Measurements from ENCODE around the gene ACVR1B.
"Not testable (repeated sequence)": the region's sequence is repeated elsewhere in the genome, so short reads cannot be mapped to it uniquely, and the experiment has no call there.

The ACVR1B gene

DNA sequence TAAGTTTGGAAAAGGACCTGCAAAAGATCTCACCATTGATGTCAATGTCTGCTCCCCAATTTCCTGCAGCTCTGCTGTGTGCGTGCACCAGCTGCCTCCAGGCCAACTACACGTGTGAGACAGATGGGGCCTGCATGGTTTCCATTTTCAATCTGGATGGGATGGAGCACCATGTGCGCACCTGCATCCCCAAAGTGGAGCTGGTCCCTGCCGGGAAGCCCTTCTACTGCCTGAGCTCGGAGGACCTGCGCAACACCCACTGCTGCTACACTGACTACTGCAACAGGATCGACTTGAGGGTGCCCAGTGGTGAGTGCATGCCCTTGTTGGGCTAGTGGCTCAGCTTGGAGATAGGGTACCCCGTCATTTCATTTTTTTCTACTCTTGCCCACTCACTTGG, 23.7 kb downstream of the ACVR1B start:
- H3K4me3 ChIP-seq (ENCODE audit: low read depth, low read length) = no peak overlapping the region
- DNase-seq (ENCODE audit: low read depth, low spot score) = no peak
- ChIA-PET POLR2A (no interaction called here), CTCF (interaction anchor here (1.2 to 5.4 kb wide), 9 partner anchors 10 to 85 kb away, joined by 4 to 77 read pairs (median 7); partner anchors contain the start of gene ANKRD33)
- TF ChIP-seq, protein P1, sequence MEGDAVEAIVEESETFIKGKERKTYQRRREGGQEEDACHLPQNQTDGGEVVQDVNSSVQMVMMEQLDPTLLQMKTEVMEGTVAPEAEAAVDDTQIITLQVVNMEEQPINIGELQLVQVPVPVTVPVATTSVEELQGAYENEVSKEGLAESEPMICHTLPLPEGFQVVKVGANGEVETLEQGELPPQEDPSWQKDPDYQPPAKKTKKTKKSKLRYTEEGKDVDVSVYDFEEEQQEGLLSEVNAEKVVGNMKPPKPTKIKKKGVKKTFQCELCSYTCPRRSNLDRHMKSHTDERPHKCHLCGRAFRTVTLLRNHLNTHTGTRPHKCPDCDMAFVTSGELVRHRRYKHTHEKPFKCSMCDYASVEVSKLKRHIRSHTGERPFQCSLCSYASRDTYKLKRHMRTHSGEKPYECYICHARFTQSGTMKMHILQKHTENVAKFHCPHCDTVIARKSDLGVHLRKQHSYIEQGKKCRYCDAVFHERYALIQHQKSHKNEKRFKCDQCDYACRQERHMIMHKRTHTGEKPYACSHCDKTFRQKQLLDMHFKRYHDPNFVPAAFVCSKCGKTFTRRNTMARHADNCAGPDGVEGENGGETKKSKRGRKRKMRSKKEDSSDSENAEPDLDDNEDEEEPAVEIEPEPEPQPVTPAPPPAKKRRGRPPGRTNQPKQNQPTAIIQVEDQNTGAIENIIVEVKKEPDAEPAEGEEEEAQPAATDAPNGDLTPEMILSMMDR (IDR thresholded peaks at IDR 0.05; ENCODE audit: insufficient read depth, low read length, missing control alignments) = no peak

DNA sequence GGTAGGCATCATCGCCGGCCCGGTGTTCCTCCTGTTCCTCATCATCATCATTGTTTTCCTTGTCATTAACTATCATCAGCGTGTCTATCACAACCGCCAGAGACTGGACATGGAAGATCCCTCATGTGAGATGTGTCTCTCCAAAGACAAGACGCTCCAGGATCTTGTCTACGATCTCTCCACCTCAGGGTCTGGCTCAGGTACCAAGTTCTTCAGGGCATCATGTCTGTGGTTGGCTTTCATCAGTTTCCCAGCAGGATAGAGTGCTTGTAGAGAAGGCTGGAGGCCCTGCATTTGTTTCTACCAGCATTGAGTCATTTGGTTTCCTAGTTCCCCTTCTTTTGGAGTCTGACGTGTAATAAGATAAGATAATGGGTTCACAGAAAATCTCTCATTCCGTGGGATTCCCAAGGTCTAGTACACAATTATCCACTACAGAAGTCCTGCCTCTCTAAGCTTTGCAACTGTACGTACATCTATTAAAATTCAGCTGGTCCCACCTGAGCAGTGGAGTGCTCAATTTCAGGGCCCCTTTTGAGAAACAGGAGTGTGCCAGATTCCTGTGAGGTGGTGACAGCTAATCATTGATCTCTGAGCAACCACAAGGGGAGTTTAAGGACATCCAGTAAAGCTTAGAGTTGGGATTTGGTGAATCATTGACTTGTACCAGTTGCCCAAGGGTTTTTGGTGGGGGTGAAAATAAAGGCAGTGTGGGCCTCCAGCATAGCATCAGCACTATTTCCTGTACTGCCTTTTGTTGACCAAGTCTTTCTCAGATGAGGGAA, 25.1 kb downstream of the ACVR1B start:
- no peak for DNase-seq (ENCODE audit: low read depth, low spot score)
- no peak overlapping the region for H3K4me3 ChIP-seq (ENCODE audit: low read depth, low read length)
- TF ChIP-seq, protein P1 (IDR thresholded peaks at IDR 0.05; ENCODE audit: insufficient read depth, low read length, missing control alignments) = no peak
- POLR2A ChIA-PET = no interaction called here
- CTCF ChIA-PET = interaction anchor here (0.5 to 5.4 kb wide), 16 partner anchors 10 to 156 kb away, joined by 3 to 77 read pairs (median 4); partner anchors contain the start of genes ACVRL1 and ANKRD33

DNA sequence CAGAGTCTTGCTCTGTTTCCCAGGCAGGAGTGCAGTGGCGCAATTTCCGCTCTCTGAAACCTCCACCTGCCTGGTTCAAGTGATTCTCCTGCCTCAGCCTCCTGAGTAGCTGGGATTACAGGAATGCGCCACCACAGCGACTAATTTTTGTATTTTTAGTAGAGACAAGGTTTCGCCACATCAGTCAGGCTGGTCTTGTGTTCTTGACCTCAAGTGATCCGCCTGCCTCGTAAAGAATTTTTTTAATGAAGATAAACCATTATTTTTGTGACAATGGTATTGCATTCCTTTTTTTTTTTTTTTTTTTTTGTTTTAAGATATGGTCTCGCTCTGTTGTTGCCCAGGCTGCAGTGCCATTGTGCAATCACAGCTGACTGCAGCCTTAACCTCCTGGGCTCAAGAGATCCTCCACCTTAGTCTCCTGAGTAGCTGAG, 25.8 kb downstream of the ACVR1B start:
- TF ChIP-seq, protein P1 (IDR thresholded peaks at IDR 0.05; ENCODE audit: insufficient read depth, low read length, missing control alignments) = no peak
- no peak for DNase-seq (ENCODE audit: low read depth, low spot score)
- CTCF ChIA-PET = interaction anchor here (0.5 to 5.4 kb wide), 19 partner anchors 10 to 157 kb away, joined by 3 to 77 read pairs (median 4); partner anchors contain the start of genes ACVRL1 and ANKRD33
- POLR2A ChIA-PET = no interaction called here
- no peak overlapping the region for H3K4me3 ChIP-seq (ENCODE audit: low read depth, low read length)

DNA sequence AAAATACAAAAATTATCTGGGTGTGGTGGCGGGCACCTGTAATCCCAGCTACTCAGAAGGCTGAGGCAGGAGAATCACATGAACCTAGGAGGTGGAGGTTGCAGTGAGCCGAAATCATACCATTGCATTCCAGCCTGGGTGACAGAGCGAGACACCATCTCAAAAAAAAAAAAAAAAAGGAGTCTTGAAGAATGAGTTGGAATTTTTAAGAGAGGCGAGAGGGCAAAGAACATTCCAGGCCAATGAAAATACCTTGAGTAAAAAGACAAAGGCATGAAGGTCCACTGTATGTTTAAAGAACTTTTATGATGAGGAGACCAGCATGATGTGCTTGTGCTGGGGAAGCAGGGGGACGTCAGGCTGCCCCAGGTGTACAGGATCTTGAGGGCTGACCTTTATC, 27.8 kb downstream of the ACVR1B start:
- DNase-seq (ENCODE audit: low read depth, low spot score); H3K4me3 ChIP-seq (ENCODE audit: low read depth, low read length); POLR2A ChIA-PET: not testable (repeated sequence)
- CTCF ChIA-PET = interaction anchor here (0.6 to 5.4 kb wide), 6 partner anchors 10 to 85 kb away, joined by 3 to 54 read pairs (median 3); no protein-coding TSS in a partner anchor

DNA sequence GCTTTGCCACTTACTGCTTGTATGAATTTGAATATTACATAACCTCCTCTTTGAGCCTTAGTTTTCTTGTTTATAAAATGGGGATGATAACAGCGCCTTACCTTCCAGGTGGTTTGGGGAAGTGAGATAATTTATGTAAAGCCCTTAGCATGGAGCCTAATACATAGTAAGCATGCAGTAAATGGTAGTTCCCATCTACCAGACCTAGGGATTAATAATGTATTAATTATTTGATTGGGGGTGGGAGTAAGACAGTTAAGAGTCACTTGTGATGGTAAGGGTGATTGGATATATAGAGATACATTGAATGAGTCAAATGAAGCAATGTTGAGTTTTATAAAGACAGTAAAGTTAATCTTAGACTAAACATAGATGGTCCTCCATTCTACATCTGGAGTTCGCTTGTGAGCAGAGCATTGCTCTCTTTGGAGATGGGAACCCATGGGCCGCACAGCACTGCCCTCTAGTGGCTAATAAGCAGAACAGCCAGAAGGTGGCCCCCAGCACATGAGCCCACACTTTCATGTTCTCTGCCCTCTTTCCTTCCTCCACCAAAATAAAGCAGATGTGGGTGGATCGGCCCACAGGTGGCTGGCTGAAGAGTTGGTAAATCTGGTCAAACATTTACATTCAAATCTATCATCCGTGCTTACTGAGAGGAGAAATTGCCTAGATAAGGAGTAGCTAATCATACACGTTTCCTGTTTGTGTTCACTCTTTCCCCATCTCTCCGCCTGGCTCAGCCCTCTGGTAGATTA, 28.7 kb downstream of the ACVR1B start:
- ChIA-PET CTCF (interaction anchor here (0.7 to 21.1 kb wide), 33 partner anchors 9 to 566 kb away, joined by 3 to 726 read pairs (median 5); partner anchors contain the start of genes ACVR1B, ACVRL1 and ANKRD33), POLR2A (no interaction called here)
- DNase-seq (ENCODE audit: low read depth, low spot score) = no peak
- H3K4me3 ChIP-seq (ENCODE audit: low read depth, low read length) = no peak overlapping the region
- TF ChIP-seq, protein P1 (IDR thresholded peaks at IDR 0.05; ENCODE audit: insufficient read depth, low read length, missing control alignments) = peak; percentile 91

DNA sequence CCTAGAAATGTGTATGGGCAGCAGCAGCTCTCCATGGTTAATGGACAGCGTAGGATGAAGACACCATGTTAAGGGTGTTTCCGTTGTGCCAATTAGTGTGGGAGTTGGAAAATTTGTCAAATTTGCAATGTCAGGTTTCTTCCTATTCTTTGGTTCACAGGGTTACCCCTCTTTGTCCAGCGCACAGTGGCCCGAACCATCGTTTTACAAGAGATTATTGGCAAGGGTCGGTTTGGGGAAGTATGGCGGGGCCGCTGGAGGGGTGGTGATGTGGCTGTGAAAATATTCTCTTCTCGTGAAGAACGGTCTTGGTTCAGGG, 29.3 kb downstream of the ACVR1B start:
- POLR2A ChIA-PET = no interaction called here
- DNase-seq (ENCODE audit: low read depth, low spot score) = no peak
- TF ChIP-seq, protein P1 (IDR thresholded peaks at IDR 0.05; ENCODE audit: insufficient read depth, low read length, missing control alignments) = no peak
- CTCF ChIA-PET = interaction anchor here (0.7 to 21.1 kb wide), 34 partner anchors 9 to 566 kb away, joined by 3 to 726 read pairs (median 5); partner anchors contain the start of genes ACVR1B, ACVRL1 and ANKRD33
- no peak overlapping the region for H3K4me3 ChIP-seq (ENCODE audit: low read depth, low read length)

Measured in AG04449 (cell line).